NT2/D1 (cell line): ENCODE results near the gene RPL12.

Source experiments
- SUZ12 ChIP-seq: IDR thresholded peaks from 2 replicates; pipeline ENCODE4 v1.6.1; 2011; ENCODE audit not compliant: insufficient read length, insufficient read depth; ENCODE audit errors: extremely low read depth
- YY1 ChIP-seq: IDR thresholded peaks from 2 replicates; pipeline ENCODE4 v1.6.1; 2011; ENCODE audit not compliant: insufficient read length, insufficient read depth

- TF ChIP-seq YY1 (no peak), SUZ12 (no peak)
Observed at GRCh38 chr9:127446713-127447415, 4.3 kb downstream of the RPL12 start.
